ENCODE data around the gene CENPA.

GRCh38 chr2:26767129-26767528, 18.7 kb upstream of the CENPA start:
- TF ChIP-seq CTCF (IDR thresholded peaks at IDR 0.05) (no peak), POLR2A (IDR thresholded peaks at IDR 0.05) (no peak)
